ENCODE results near the gene PAQR5.

DNA sequence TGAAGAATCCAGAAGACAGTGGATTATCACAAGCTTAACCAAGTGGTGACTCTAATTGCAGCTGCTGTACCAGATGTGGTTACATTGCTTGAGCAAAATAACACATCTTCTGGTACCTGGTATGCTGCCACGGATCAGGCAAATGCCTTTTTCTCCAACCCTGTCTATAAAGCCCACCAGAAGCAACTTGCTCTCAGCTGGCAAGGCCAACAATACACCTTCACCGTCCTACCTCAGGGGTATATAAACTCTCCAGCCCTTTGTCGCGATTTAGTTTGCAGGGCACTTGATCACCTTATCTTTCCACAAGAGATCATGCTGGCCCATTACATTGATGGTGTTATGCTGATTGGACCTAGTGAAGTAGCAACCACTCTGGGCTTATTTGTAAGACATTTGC lies 52.6 kb downstream of the PAQR5 start:
- no peak for TF ChIP-seq POLR2A (IDR thresholded peaks at IDR 0.05; ENCODE audit: low read depth, low read length)
- no peak for TF ChIP-seq POLR2AphosphoS5 (IDR thresholded peaks at IDR 0.05; ENCODE audit: low read depth, low read length)
